8988T (cell line): ENCODE results near the gene DNAJB6.

Source experiments
- DNase-seq: peaks from one replicate; pipeline ENCODE4 v3.0.0; 2011

The DNAJB6 gene

DNA sequence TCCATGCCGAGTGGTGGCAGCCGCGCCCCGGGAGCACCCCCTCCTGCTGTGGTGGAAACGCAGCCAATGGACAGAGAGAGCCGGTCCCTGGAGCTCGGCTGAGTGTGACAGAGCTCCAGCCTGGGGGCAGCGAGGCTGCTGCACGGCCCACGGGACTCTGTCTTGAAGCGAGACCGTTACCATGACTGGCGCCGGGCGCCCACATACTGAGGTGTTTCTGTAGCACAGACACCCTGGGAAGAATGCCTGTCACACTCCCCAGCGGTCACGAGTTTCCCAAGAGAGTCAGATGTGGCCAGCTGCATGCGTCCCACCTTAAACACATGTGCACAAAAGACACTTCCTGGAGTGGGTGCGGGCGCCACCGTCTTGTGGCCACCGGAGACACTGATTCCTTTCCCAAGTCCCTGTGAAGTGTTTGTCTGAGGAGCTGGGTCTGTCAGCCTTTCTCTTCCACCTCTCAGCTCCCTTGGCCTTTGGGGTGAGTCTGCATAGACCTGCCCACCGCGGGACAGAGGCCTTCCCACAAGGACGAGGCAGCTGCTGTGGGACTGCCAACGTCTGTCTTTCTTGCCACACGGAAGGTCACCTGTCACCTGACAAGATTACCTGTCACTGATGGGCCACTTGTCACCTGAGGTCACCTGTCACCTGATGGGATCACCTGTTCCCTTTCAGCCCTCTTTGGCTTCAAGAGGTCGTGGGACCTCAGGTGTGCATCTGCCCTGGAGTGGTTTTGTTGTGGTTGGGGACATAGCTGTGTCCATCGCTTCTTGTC lies 94.6 kb downstream of the DNAJB6 start:
- no peak for DNase-seq

GRCh38 chr7:157431951-157432540 lies 95.2 kb downstream of the DNAJB6 start:
- no peak for DNase-seq

DNA sequence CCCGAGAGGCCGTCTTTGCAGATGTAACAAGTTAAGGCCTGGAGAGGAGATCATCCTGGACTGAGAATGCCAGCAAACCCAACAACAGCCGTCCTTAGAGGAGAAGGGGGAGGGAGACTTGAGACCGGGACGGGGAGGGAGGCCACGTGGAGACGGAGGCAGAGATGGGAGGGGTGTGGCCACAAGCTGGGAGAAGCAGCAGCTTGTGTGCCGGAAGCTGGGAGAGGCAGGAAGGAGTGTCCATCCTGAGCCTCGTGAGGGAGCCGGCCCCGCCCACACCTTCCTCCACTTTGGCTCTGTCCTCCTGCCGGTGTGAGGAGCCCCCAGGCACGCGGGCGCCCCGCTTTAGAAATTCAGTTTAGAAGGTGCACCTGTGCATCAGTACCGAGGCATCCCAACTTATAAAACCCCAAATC lies 95.7 kb downstream of the DNAJB6 start:
- no peak for DNase-seq

DNA sequence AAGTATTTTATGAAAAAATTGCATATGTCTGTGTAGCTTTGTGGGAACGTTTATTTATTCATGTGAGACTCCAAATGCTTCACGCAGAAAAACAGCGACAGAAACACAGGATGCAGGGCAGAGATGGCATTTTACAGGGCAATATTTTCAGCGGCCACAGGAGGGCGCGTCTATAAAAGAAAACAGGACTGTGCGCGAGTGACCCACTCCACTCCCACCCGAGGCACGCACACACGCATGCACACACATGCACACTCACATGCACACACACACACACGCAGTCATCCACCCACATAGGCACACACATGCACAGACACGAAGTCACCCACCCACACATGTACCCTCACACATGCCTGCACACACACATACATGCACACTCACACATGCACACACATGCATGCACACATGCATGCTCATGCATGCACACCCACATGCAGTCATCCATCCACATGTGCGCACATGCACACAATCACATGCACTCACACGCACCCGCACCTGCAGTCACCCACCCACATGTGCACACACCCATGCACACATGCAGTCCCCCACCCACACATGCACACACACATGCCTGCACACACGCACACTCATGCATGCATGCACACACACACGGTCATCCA lies 96.3 kb downstream of the DNAJB6 start:
- no peak for DNase-seq

DNA sequence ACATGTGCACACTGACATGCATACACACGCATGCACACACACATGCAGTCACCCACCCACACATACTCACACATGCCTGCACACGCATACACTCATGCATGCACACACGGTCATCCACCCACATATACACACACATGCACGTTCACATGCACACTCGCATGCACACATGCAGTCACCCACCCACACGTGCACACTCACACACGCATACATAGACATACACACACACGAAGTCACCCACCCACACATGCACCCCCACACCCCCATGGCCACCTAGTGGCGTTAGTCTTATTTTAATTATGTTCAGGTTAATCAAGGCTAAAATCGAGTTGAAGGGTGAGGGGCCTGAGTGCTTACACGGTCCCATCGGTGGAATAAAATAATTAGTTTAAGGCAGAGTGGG lies 96.8 kb downstream of the DNAJB6 start:
- DNase-seq, result no peak

DNA sequence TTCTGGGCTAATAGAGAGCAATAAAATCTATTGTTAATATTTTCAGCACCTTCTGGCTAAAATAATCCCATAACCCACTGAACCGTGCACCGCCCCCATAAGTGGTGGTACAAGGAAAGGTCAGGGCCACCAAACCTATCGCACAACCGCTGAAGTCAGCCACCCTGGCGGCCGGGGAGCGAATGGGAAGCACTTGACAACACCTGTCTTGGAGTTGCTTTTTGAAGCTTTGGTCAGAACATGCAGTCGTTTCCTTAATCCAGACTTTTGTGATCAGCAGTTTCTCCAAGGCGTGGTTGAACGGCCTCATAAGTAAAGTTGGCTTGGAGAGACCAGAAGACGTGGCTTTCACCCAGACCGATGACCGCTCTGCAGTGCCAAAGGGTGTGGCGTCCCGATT lies 97.4 kb downstream of the DNAJB6 start:
- DNase-seq, result no peak

- DNase-seq, result no peak
These were observed 97.9 kb downstream of the DNAJB6 start for GRCh38 chr7:157434701-157435100.

GRCh38 chr7:157436076-157436475 lies 99.3 kb downstream of the DNAJB6 start:
- no peak for DNase-seq

GRCh38 chr7:157436763-157437480 lies 100.1 kb downstream of the DNAJB6 start:
- DNase-seq, result no peak

GRCh38 chr7:157437519-157438061 lies 100.8 kb downstream of the DNAJB6 start:
- no peak for DNase-seq

GRCh38 chr7:157438121-157439025 lies 101.6 kb downstream of the DNAJB6 start:
- DNase-seq, result no peak

DNA sequence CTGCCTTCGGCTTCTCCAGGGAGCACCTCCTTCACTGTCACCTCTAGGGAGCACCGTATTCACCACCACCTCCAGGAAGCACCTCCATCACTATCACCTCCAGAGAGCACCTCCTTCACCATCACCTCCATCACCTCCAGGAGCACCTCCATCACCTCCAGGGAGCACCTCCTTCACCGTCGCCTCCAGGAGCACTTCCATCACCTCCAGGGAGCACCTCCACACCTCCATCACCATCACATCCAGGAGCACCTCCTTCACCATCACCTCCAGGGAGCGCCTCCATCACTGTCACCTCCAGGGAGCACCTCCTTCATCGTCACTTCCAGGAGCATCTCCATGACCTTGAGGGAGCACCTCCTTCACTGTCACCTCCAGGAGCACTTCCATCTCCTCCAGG lies 102.3 kb downstream of the DNAJB6 start:
- DNase-seq, result no peak

DNA sequence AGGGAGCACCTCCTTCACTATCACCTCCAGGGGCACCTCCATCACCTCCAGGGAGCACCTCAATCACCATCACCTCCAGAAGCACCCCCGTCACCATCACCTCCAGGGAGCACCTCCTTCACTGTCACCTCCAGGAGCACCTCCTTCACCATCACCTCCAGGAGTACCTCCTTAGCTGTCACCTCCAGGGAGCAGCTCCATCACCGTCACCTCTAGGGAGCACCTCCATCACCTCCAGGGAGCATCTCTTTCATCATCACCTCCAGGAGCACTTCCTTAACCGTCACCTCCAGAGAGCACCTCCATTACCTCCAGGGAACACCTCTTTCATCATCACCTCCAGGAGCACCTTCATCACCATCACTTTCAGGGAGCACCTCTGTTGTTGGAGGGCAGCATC lies 103.0 kb downstream of the DNAJB6 start:
- no peak for DNase-seq

- DNase-seq, result no peak
These were observed 103.7 kb downstream of the DNAJB6 start for GRCh38 chr7:157440346-157441022.

DNA sequence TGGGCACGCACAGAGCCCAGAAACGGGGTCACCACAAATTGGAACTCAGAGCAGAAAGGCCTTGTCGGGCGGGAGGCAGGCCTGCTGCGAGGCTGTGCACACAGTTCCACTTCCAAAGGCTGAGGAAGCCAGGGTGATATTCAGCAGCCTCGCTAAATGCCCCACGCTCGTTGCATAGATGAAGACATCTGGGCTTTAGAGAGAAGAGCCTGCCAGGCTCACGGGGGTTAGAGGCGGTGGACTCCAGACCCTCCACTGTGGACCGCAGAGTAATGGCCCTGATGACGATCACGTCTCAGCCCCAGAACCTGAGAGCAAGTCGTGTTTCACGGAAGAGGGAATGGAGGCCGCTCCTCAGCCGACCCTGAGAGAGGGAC lies 104.2 kb downstream of the DNAJB6 start:
- DNase-seq, result no peak

DNA sequence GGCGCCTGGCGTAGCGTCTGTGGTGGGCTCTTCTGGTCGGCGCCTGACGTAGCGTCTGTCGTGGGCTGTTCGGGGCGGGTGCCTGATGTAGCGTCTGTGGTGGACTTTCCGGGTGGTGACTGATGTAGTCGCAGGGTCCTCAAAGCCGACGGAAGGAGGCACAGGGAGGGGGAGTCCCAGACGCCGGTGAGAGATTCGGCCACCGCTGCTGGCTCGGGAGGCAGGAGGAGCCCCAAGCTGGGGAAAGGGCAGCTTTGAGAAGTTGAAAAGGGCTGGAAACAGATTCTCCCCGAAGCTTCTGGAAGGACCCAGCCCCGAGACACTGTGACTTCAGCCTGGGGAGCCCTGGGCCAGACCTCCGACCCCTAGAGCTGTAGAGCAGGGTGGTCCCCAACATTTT lies 105.7 kb downstream of the DNAJB6 start:
- DNase-seq, result no peak

DNA sequence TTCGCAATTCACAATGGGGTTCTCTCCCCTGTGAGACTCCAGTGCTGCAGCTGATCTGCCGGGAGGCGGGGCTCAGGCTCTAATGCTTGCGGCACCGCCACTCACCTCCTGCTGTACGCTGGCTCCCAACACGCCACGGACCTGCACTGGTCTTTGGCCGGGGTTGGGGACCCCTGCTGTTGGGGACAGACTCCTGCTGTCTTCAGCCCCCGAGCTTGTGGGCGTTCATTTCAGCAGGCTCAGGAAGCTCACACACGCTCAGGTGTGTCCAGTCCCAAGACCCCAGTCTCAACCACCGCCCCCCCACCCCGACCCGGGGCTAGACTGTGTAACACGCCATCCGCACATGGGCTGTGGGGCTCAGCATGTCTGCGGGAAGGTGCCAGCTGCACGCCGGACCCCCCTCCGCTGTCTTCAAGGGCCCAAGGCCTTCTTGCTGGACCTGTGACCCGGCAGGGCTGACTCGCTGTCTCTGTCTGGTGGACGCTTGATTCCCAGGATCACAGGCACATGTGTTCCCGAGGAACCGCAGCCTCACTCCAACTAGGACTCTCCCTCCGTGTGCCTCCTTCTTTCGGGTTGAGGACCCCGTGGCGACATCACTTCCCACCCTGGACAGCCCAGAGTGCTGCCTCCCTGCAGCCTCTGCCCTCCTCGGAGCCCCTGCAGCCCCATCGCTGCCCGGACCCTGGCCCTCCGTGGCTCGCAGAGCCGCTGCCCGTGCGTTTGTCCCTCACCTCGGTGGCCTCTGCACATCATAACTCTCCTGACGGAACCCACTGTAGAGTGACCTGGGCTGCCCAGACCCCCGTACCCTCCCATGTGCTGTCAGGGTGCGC lies 106.4 kb downstream of the DNAJB6 start:
- DNase-seq, result no peak

DNA sequence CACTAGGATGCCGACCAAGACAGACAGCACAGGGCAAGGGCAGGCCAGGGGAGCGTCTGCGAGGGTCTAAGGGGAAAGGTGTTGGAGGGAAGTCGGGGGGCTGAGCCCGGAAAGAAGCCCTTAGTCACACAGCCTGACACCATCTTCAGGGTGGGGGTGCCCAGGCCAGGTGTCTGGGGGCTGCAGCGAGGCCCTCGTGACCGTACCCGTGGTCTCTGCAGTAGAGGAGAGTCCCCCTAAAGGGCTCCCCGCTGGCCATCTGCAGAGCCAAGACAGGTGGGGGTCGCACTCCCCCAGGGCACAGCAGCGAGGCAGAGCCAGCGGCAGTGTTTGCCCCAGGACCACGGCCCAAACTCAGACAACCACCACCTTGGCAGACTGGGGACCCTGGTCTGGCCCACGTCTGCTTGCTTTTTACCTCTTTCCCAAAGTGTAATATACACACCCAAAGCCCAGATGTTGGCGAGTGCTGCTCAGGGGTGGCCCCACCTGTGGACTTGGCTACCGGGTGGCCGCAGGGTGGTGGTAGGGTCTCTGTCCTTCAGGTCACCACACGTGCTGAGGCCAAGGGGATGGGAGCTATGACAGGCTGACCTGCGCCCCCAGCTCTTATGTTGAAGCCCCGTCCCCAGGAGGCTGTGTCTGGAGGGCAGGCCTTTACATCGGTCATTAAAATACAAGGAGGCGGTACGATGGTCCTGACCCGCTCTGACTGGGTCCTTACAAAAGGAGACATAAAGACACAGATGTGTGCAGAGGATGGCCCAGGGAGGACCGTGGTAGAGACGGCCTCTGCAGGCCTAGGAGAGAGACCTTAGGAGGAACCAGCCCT lies 107.4 kb downstream of the DNAJB6 start:
- no peak for DNase-seq

DNA sequence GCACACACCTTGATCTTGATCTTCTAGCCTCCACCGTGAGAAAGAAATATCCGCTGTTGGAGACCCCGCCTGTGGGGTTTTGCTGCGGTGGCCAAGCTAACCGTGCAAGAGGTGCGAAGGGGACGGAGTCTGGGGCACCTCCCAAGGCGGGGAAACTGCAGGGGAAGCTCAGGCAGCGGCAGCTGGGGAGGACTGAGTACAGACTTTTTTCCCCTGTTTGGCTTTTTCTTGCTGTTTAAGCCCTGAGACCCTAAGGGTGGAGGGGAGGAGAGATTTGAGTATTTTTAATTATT lies 108.0 kb downstream of the DNAJB6 start:
- no peak for DNase-seq
